ENCODE results near the gene KICS2.
"Not testable (repeated sequence)": the region's sequence is repeated elsewhere in the genome, so short reads cannot be mapped to it uniquely, and the experiment has no call there.

KICS2 gene
- 15.1 to 20.5 reads per million in 2 experiments for total RNA-seq

DNA sequence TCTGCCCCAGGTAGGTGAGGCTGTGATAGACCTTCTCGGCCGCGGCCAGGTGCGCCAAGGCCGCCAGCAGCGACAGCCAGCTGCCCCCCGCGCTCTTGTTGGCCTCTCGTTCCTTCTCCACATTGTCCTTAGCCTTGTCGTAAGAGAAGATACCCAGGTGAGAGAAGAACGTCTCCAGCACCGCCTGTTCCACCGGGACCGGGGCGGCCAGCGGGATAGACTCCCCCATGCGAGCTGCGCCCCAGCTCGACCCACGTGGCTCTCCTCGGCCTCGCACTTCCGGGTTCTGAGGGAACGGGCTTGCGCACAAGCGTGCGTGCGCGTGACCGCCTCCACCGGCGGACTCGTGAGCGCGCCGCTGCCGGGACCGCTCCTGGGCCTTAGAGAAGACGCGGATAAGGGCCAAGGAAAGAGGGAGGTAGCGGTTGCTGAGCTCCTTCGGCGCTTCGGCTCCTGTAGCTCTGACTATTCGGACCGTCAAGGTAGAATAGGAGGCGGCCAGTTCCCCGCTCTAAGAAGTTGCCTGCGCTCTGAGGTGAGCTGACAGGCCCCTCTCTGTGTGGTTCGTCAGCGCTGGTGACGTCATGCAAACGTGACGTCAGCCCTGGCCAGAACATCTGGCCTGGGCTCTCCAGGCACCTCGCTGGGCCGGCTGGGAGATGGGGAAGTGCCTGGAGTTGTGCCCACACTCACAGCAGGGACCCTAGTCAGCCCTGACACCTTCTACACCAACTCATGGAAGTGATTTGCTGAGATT, at the start of gene KICS2:
KICS2 (minus strand) TSS at position 288 of the 757 bp plus-strand sequence; CDS start at position 229, 59 bp downstream.
- peak; percentile 84 for DNase-seq (ENCODE audit: low read depth)

- DNase-seq (ENCODE audit: low read depth): no peak
These were observed 48.3 kb upstream of the KICS2 start for GRCh38 chr12:64270411-64270810.

DNA sequence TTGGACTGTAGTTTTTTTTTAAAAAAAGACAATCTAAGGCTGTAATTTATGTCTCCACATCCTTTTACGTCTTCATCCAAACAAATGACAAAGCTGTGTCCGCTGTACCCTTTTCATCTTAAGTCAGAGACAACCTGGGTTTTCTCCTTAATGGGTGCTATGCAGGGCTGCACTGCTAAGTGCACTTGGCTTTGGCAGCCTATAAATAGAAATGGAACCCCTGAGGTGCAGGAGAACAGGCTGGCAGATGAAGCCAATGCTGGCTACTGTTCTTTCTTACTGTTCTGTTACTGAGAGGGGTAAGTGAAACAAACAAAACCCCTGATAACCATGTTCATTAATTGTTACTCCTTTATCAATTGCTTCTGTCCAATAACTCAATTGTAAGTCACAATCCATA, 47.1 kb upstream of the KICS2 start:
- no peak for DNase-seq (ENCODE audit: low read depth)

- no peak for DNase-seq (ENCODE audit: low read depth)
These were observed 46.3 kb upstream of the KICS2 start for GRCh38 chr12:64268409-64268808.

DNA sequence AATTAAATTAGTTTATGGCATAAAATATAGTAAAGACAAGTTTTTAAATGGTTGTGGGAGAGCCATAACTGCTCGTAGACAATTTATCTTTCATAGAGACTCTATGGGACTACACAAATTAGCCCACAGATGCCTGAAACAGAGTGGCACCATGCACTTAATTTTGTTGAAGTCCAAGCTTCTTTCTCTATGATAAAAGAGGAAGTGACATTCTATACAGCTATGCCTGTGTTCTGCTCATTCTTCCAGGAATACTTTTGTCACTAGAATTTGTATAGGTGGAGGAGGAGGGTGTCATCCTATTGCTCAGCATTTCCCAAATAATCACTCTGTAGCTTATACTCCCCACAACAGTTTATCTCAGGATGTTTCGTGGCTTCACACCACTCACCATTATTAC, 43.7 kb upstream of the KICS2 start:
- no peak for DNase-seq (ENCODE audit: low read depth)

GRCh38 chr12:64261813-64262212, 39.7 kb upstream of the KICS2 start:
- DNase-seq (ENCODE audit: low read depth): no peak

DNA sequence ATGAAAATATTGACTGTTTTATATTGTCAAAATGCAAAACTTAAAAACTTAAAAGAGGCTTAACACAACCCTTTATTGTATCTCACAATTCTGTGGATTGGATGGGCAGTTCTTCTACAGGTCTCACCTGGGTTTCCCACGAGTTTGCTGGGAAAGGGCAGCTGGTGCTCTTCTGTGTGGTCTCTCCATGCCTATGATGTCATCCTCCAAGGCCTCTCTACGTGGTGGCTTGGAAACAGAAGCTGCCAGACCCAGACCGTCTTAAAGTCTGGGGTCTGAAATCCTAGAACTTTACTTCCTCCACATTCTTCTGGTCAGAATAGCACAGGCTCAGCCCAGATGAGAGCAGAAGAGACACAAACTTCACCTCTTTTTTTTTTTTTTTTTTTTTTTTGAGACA, 36.5 kb upstream of the KICS2 start:
- no peak for DNase-seq (ENCODE audit: low read depth)

- no peak for DNase-seq (ENCODE audit: low read depth)
These were observed 34.2 kb upstream of the KICS2 start for GRCh38 chr12:64256166-64256800.

DNA sequence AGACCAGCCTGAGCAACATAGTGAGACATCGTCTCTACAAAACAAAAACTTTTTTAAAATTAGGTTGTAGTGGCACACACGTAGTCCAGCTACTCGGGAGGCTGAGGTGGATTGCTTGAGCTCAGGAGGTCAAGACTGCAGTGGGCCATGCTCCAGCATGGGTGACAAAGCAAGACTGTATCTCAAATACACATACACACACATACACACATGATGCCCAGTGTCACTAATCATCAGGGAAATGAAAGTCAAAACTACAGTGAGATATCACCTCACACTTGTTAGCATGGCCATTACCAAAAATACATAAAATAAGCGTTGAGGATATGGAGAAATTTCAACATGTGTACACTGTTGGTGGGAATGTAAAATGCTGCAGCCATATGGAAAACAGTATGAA, 33.2 kb upstream of the KICS2 start:
- no peak for DNase-seq (ENCODE audit: low read depth)

DNA sequence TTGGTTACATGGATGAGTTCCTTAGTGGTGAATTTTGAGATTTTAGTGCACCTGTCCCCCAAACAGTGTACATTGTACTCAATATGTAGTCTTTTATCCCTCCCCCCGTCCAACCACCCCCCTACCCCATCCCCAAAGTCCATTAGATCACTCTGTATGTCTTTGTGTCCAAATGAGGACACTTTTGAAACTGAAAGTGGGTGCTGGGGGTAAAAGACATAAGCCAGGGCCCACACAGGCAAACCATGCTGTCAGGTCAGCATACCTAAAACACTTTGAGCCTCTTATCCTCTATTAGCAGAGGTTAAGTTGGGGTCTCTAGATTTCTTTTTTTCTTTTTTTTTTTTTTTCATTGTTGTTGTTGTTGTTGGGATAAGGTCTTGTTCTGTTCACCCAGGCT, 31.3 kb upstream of the KICS2 start:
- no peak for DNase-seq (ENCODE audit: low read depth)

GRCh38 chr12:64252681-64253080, 30.6 kb upstream of the KICS2 start:
- DNase-seq (ENCODE audit: low read depth): no peak

- DNase-seq (ENCODE audit: low read depth): no peak
These were observed 21.7 kb upstream of the KICS2 start for GRCh38 chr12:64243809-64244208.

GRCh38 chr12:64240781-64241180, 18.7 kb upstream of the KICS2 start:
- DNase-seq (ENCODE audit: low read depth): no peak

GRCh38 chr12:64237382-64237781, 15.3 kb upstream of the KICS2 start:
- DNase-seq (ENCODE audit: low read depth): no peak

DNA sequence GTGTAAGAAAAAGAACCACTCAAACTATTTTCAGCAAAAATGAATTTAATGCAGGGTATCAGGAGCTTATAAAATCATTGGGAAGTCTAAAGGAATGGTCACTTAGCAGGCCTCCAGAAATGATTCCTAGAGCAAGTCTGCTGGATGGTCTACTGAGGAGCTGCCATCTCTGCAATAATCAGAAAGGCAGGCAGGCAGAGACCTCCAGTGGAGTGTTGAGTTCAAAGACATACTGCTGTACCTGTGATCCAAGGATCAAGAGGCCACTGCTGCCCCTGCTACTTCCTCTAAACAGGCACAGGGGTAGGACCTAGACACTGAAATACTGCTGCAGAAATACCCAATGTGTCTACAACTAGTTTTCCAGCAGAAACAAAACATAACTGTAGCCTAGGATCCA, 14.5 kb upstream of the KICS2 start:
- no peak for DNase-seq (ENCODE audit: low read depth)

GRCh38 chr12:64232196-64232595, 10.1 kb upstream of the KICS2 start:
- DNase-seq (ENCODE audit: low read depth): no peak

GRCh38 chr12:64229796-64230195, 7.7 kb upstream of the KICS2 start:
- DNase-seq (ENCODE audit: low read depth): no peak

DNA sequence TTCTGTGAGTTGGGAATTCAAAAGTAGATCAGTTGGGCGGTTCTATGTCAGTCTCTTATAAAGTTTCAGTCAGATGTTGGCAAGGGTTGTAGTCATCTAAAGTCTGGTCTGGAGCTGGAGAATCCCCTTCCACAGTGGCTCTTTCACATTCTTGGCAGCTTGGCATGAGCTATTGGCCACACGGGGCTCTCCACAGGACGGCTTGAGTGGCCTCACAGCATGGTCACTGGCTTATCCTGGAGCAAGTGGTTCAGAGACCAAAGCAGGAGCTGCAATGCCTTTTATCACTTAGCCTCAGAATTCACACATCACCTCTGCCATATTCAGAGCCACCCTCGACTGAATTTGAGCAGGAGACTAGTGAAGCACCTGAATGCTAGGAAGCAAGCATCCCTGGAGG, 7.1 kb upstream of the KICS2 start:
- no peak for DNase-seq (ENCODE audit: low read depth)

GRCh38 chr12:64225626-64226025, 3.5 kb upstream of the KICS2 start:
- no peak for DNase-seq (ENCODE audit: low read depth)

- DNase-seq (ENCODE audit: low read depth): peak; percentile 40
These were observed 466 bp downstream of the KICS2 start for GRCh38 chr12:64221651-64222008.

DNA sequence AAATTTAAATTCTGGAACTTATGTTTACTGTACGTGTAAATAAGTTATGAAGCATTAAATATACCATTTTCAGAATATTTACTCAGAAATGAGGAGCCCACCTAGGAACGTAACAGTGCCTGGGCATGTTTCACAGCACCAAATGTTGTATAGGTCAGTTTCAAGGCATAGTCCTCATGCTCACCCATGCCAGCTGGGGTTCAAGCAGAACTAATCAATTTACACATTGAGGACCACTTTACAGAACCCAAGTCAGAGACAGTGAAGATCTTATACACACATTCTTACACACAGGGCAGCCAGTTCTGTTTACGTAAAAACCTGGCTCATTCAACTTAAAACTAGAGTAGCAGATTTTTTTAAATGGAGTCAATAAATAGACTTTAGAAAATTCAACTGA, 2.0 kb downstream of the KICS2 start:
- DNase-seq (ENCODE audit: low read depth): no peak

DNA sequence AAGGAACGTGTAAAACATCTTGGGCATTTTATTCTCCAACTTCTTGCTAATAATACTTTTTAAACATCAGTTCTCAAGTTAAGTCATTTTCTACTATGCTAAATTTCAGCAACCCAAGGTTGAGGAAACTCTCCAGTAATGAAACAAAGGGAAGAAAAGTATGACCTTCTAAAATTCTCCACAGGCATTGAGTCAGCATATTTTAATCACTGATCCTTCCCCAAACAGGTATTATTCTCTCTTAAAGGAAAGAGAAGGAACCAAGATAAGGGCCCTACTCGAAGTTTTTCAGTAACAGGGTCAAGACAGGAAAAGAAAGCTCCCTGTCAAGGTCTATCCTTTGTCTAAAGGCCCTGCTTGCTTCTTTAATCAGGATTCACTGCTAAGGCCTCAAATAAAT, 3.0 kb downstream of the KICS2 start:
- DNase-seq (ENCODE audit: low read depth): no peak

DNA sequence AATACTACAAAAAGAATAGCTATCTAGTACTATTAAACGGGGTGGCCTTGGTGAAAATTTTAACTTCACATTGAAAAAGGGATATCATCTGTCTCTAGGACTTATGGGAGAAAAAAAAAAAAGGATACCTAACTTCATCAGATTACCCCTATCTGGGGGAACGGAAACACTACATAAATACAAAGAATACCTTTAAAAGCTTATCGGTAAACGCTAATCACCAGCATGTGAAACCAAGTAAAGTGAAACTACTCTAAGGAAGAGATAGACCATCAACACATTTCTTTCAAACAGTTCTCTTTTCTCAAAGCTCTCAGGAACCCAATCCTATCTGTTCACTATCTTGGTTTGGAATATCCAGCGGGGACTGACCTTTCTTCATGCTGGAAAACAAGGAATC, 3.5 kb downstream of the KICS2 start:
- no peak for DNase-seq (ENCODE audit: low read depth)

DNA sequence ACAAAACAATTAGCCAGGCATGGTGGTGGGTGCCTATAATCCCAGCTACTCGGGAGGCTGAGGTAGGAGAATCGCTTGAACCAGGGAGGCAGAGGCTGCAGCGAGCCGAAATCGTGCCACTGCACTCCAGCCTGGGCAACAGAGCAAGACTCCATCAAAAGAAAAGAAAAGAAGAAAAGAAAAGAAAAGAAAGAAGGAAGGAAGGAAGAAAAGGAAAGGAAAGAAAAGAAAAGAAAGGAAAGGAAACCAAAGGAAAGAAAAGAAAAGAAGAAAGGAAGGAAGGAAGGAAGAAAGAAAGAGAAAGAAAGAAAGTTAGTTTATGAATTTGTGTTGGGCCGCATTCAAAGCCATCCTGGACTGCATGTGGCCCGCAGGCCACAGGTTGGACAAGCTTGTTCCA, 4.5 kb downstream of the KICS2 start:
- not testable (repeated sequence) for DNase-seq (ENCODE audit: low read depth)
